Stomach (tissue), 9 donors: ENCODE data around the gene MAPKAPK3. TPM values are rescaled to one million over a fixed set of nuclear protein-coding genes. Genes with fewer than 3 reads are reported as not detected.

ENCODE experiments used
- DNase-seq, 2 donors: peaks; one replicate each; pipeline versions ENCODE4 v3.0.0 to v3.0.0-alpha.2; 2013 to 2019
- H3K27ac ChIP-seq, 5 donors: fragments of 200-600 bp in 4 of 5; sonication (generic) in 4 of 5; one replicate each; pipeline ENCODE4 v1.5.1; 2013 to 2019; ENCODE audit warnings: mild to moderate bottlenecking in 1 of 5, moderate library complexity in 1 of 5
- H3K27me3 ChIP-seq, 3 donors: fragments of 200-600 bp; sonication (generic); one replicate each; pipeline ENCODE4 v1.5.1; 2017 to 2019; ENCODE audit warnings: mixed run types in 1 of 3
- H3K36me3 ChIP-seq, 4 donors: fragments of 200-600 bp; sonication (generic); 1 replicate in 3 of 4; 2 replicates in 1 of 4; pipeline ENCODE4 v1.5.1; 2016 to 2019
- H3K4me1 ChIP-seq, 4 donors: fragments of 200-600 bp; sonication (generic); one replicate each; pipeline ENCODE4 v1.5.1; 2016 to 2019
- H3K4me3 ChIP-seq, 4 donors: fragments of 200-600 bp; sonication (generic) in 3 of 4; one replicate each; pipeline ENCODE4 v1.5.1; 2016 to 2019; ENCODE audit warnings: mild to moderate bottlenecking in 1 of 4
- H3K9me3 ChIP-seq, 4 donors: fragments of 200-600 bp; sonication (generic); one replicate each; pipeline ENCODE4 v1.5.1; 2016 to 2019
- EP300 ChIP-seq: sonication (generic); formaldehyde crosslinking; IDR thresholded peaks from one replicate; pipeline ENCODE4 v1.6.1; 2017; ENCODE audit warnings: antibody characterized with exemption
- POLR2A ChIP-seq, 4 donors: fragments of 450-650 bp; IDR thresholded peaks; one replicate each; pipeline ENCODE4 v1.6.1; 2016; ENCODE audit warnings: antibody characterized with exemption in 4 of 4, control low read depth in 2 of 4, mild to moderate bottlenecking in 1 of 4, moderate library complexity in 1 of 4
- POLR2AphosphoS5 ChIP-seq, 3 donors: sonication (generic); formaldehyde crosslinking; IDR thresholded peaks; one replicate each; pipeline ENCODE4 v1.6.1; 2016; ENCODE audit warnings: antibody characterized with exemption in 3 of 3
- WGBS, 5 donors: extraction: QIAGEN DNeasy Blood & Tissue Kit in 3 of 5; methylation state at CpG; one replicate each; pipeline versions ENCODE4 v1.1.5 to v1.1.7; 2013 to 2018; 5-methylcytosine and 5-hydroxymethylcytosine counted together
- intact Hi-C: fragments of 100-400 bp; cut with DNase I; formaldehyde crosslinking; loops from one replicate; pipeline ENCODE4 v1.15.1; 2023; ENCODE audit warnings: low total_unique reads
- polyA plus RNA-seq, 3 donors: library from polyadenylated mRNA; stranded (reverse); fragments of 200-250 nt; gene quantifications; one replicate each; pipeline ENCODE4 v1.2.3, GENCODE V29; 2013
- small RNA-seq, 4 donors: library from RNA; depleted of rRNA; stranded (forward); fragments of <200 nt; gene quantifications; one replicate each; pipeline ENCODE3, GENCODE V24; 2016
- total RNA-seq, 5 donors: library from RNA; depleted of rRNA; stranded (reverse); fragments of >200 nt; gene quantifications; one replicate each; pipeline versions ENCODE4 v1.1.0 to v1.2.3, GENCODE V29; 2014 to 2016
- TF ChIP-seq, protein P1 (sequence below), 7 experiments: fragments of 450-650 bp in 4 of 7; fragments of 200-600 bp in 3 of 7; sonication (generic) in 3 of 7; IDR thresholded peaks; one replicate each; pipeline ENCODE4 v1.5.1; 2016 to 2019; ENCODE audit warnings: antibody characterized with exemption in 7 of 7, control low read depth in 2 of 7, mild to moderate bottlenecking in 1 of 7
- donor health status: healthy with polysubstance abuse.
- donor health status: Bipolar disorder and iron deficiency.
- donor health status: healthy.

The MAPKAPK3 gene
- total and polyA plus RNA-seq, 8 donors: 10.3 to 50.0 (median 29.4) TPM

DNA sequence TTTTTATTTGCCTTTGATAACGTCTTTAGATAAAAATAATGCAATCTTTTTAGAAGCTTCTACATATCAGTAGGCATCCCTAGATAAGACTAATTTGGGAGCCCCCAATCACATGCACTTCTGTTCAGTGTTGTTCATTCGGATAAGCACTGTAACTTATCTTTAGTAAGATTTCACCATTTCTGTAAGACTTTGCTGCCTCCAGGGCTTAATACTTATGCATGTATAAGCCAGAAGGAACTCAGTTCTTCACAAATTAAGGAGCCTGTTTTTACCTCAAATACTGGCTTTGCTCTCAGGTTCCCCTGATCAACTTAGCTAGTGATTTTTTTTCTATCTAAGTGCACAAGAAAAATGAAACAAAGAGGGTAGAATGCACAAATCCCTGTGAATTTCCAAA is 78.1 kb downstream of the MAPKAPK3 start:
- WGBS, 5 donors: 38 to 70% (median 57%) methylated on average over 2 of the region's 2 CpGs
- Histone ChIP-seq H3K27me3 (peaks cover 0 to 5% (median 0%) of the 10 kb centered on the region in 3 donors), H3K9me3 (peaks cover 0 to 10% (median 4%) of the 10 kb centered on the region in 4 donors), H3K27ac (no peak overlapping the region), H3K4me3 (no peak overlapping the region), H3K4me1 (no peaks in the 10 kb centered on the region), H3K36me3 (no peaks in the 10 kb centered on the region)
- no peak for DNase-seq
- intact Hi-C loops: no loop called here
- TF ChIP-seq POLR2A (IDR thresholded peaks at IDR 0.05) (no peak), EP300 (no peak), POLR2AphosphoS5 (IDR thresholded peaks at IDR 0.05) (no peak)
- TF ChIP-seq, protein P1, sequence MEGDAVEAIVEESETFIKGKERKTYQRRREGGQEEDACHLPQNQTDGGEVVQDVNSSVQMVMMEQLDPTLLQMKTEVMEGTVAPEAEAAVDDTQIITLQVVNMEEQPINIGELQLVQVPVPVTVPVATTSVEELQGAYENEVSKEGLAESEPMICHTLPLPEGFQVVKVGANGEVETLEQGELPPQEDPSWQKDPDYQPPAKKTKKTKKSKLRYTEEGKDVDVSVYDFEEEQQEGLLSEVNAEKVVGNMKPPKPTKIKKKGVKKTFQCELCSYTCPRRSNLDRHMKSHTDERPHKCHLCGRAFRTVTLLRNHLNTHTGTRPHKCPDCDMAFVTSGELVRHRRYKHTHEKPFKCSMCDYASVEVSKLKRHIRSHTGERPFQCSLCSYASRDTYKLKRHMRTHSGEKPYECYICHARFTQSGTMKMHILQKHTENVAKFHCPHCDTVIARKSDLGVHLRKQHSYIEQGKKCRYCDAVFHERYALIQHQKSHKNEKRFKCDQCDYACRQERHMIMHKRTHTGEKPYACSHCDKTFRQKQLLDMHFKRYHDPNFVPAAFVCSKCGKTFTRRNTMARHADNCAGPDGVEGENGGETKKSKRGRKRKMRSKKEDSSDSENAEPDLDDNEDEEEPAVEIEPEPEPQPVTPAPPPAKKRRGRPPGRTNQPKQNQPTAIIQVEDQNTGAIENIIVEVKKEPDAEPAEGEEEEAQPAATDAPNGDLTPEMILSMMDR (IDR thresholded peaks at IDR 0.05): no peak

DNA sequence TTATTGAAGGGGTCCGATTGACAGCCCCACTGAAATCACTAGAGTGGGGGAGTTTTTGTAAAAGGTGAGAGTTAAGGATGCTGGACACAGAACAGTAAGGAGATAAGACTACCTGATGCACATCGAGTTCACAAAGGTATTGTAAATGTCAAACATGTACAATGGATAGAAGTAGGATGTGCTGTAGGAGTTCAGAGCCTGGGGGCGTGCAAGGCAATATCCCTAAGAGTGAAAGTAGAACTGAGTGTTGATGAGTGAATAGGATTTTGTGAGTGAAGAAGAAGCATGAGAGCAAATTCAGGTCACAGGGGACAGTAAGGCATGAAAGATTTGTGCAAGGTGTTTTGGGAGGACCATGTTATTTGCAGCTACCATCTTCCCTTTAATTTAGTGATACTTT is 79.3 kb downstream of the MAPKAPK3 start:
- peaks cover 0 to 10% (median 4%) of the 10 kb centered on the region in 4 donors for H3K9me3 ChIP-seq
- peaks cover 0 to 5% (median 0%) of the 10 kb centered on the region in 3 donors for H3K27me3 ChIP-seq
- TF ChIP-seq EP300 (no peak), POLR2AphosphoS5 (IDR thresholded peaks at IDR 0.05) (no peak), POLR2A (IDR thresholded peaks at IDR 0.05) (no peak)
- TF ChIP-seq, protein P1 (IDR thresholded peaks at IDR 0.05): no peak
- WGBS, 5 donors: 84 to 92% (median 90%) methylated on average over 3 of the region's 3 CpGs
- no peak overlapping the region for H3K27ac ChIP-seq
- no peak for DNase-seq
- H3K36me3 ChIP-seq: no peaks in the 10 kb centered on the region
- H3K4me3 ChIP-seq: no peak overlapping the region
- intact Hi-C loops: no loop called here
- no peaks in the 10 kb centered on the region for H3K4me1 ChIP-seq

DNA sequence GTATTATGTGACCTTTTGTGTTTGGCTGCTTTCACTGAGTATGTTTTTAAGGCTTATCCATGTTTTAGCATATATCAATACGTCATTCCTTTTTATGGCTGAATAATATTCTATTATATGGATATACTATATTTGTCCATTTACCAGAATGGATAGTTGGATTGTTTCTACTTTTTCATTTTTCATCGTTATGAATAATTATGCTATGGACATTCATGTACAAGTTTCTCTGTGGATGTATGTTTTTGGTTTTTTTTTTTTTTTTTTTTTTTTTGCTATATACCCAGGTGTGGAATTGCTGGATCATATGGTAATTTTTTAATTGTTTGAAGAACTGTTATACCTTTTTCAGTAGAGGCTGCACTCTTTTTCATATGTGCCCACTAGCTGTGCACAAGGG is 81.3 kb downstream of the MAPKAPK3 start:
- Histone ChIP-seq H3K9me3 (peaks cover 0 to 16% (median 8%) of the 10 kb centered on the region in 4 donors), H3K4me1 (no peaks in the 10 kb centered on the region), H3K27ac (no peak overlapping the region), H3K27me3 (no peaks in the 10 kb centered on the region), H3K4me3 (no peak overlapping the region), H3K36me3 (no peaks in the 10 kb centered on the region)
- TF ChIP-seq EP300 (no peak), POLR2A (IDR thresholded peaks at IDR 0.05) (no peak), POLR2AphosphoS5 (IDR thresholded peaks at IDR 0.05) (no peak)
- TF ChIP-seq, protein P1 (IDR thresholded peaks at IDR 0.05): no peak
- intact Hi-C loops: no loop called here
- DNase-seq: no peak
- WGBS, 5 donors: 86 to 100% (median 97%) methylated on average over 2 of the region's 2 CpGs

Small RNAs within 50 kb of the gene (small RNA-seq; reads per million reads assigned to genes)
- 0 to 0.60 (median 0.25) reads per million in 4 donors for gene MIR4787
- 0 reads per million in 4 donors for gene PPIAP69

Other genes with a start within 250 kb of the MAPKAPK3 start
- gene CACNA2D2, start 113.5 kb upstream of the MAPKAPK3 start, total RNA-seq: 10 to 100 TPM in 1 of 5 donors, 1 to 10 TPM in 4; 1.2 to 45.8 (median 1.8) TPM
- gene CACNA2D2, start 113.5 kb upstream of the MAPKAPK3 start, polyA plus RNA-seq: 1 to 10 TPM in 2 of 3 donors, under 1 TPM in 1; 0.92 to 2.7 (median 1.9) TPM
- gene C3orf18, start 49.4 kb upstream of the MAPKAPK3 start, total RNA-seq: 10 to 100 TPM in 2 of 5 donors, 1 to 10 TPM in 2, not detected in 1; 4.9 to 75.0 (median 16.4) TPM
- 1 to 10 TPM; 5.9 to 9.0 (median 8.2) TPM for gene C3orf18, start 49.4 kb upstream of the MAPKAPK3 start, polyA plus RNA-seq
- gene HEMK1, start 47.6 kb upstream of the MAPKAPK3 start, total RNA-seq: 10 to 100 TPM in 2 of 5 donors, 1 to 10 TPM in 3; 5.8 to 14.3 (median 6.4) TPM
- gene HEMK1, start 47.6 kb upstream of the MAPKAPK3 start, polyA plus RNA-seq: 10 to 100 TPM; 19.8 to 24.8 (median 20.0) TPM
- gene CISH, start 5.4 kb upstream of the MAPKAPK3 start, total RNA-seq: 1 to 10 TPM; 1.8 to 5.7 (median 3.6) TPM
- 10 to 100 TPM in 1 of 3 donors, 1 to 10 TPM in 2; 6.8 to 11.5 (median 7.7) TPM for gene CISH, start 5.4 kb upstream of the MAPKAPK3 start, polyA plus RNA-seq
- gene DOCK3, start 57.8 kb downstream of the MAPKAPK3 start, total RNA-seq: 1 to 10 TPM in 3 of 5 donors, under 1 TPM in 1, not detected in 1; 0.72 to 2.3 (median 1.8) TPM
- under 1 TPM in 2 of 3 donors, not detected in 1; 0.06 to 0.73 TPM for gene DOCK3, start 57.8 kb downstream of the MAPKAPK3 start, polyA plus RNA-seq